KMS-11 (cell line): ENCODE data around the gene CLASRP.
"Not testable (repeated sequence)": the region's sequence is repeated elsewhere in the genome, so short reads cannot be mapped to it uniquely, and the experiment has no call there.

Experiments used
- H2AFZ ChIP-seq: fragments of 200-600 bp; sonication (generic); 2 replicates; pipeline ENCODE4 v1.6.1; 2016; ENCODE audit warnings: antibody characterized with exemption, mixed run types, low read depth
- H3K27ac ChIP-seq: fragments of 200-600 bp; sonication (generic); 2 replicates; pipeline ENCODE4 v1.6.1; 2016; ENCODE audit warnings: mild to moderate bottlenecking, mixed run types
- H3K27me3 ChIP-seq: fragments of 200-600 bp; sonication (generic); 2 replicates; pipeline ENCODE4 v1.6.1; 2017; ENCODE audit warnings: mild to moderate bottlenecking, low read depth, mixed run types, moderate library complexity; ENCODE audit not compliant: insufficient read depth
- H3K36me3 ChIP-seq: fragments of 200-600 bp; sonication (generic); 2 replicates; pipeline ENCODE4 v1.6.1; 2017; ENCODE audit warnings: mild to moderate bottlenecking, mixed run types; ENCODE audit not compliant: insufficient read depth
- H3K4me1 ChIP-seq: fragments of 200-600 bp; sonication (generic); 2 replicates; pipeline ENCODE4 v1.6.1; 2016; ENCODE audit warnings: mild to moderate bottlenecking, low read depth, mixed run types; ENCODE audit not compliant: poor library complexity, severe bottlenecking
- H3K4me2 ChIP-seq: fragments of 200-600 bp; sonication (generic); 2 replicates; pipeline ENCODE4 v1.7.0; 2016; ENCODE audit warnings: mild to moderate bottlenecking, mixed run types
- H3K4me3 ChIP-seq: fragments of 200-600 bp; sonication (generic); IDR thresholded peaks from 2 replicates; pipeline ENCODE4 v1.6.1; 2017; ENCODE audit warnings: low read depth, low read length, mixed read lengths; ENCODE audit not compliant: insufficient read depth
- H3K79me2 ChIP-seq: fragments of 200-600 bp; sonication (generic); 2 replicates; pipeline ENCODE4 v1.6.1; 2016; ENCODE audit warnings: low read depth, mixed run types; ENCODE audit not compliant: insufficient read depth
- H3K9ac ChIP-seq: fragments of 200-600 bp; sonication (generic); 2 replicates; pipeline ENCODE4 v1.6.1; 2016; ENCODE audit warnings: mild to moderate bottlenecking, mixed run types
- H4K20me1 ChIP-seq: fragments of 200-600 bp; sonication (generic); 2 replicates; pipeline ENCODE4 v1.6.1; 2016; ENCODE audit warnings: mild to moderate bottlenecking, mixed run types; ENCODE audit not compliant: insufficient read depth
- TF ChIP-seq, protein P1 (sequence below): fragments of 200-600 bp; sonication (generic); conservative IDR thresholded peaks from 2 replicates; pipeline ENCODE4 v1.6.1; 2017; ENCODE audit warnings: low read depth, mild to moderate bottlenecking, antibody characterized with exemption, low read length, moderate library complexity, mixed read lengths

CLASRP gene

GRCh38 chr19:44992336-44993163 lies 46.3 kb upstream of the CLASRP start:
- TF ChIP-seq, protein P1, sequence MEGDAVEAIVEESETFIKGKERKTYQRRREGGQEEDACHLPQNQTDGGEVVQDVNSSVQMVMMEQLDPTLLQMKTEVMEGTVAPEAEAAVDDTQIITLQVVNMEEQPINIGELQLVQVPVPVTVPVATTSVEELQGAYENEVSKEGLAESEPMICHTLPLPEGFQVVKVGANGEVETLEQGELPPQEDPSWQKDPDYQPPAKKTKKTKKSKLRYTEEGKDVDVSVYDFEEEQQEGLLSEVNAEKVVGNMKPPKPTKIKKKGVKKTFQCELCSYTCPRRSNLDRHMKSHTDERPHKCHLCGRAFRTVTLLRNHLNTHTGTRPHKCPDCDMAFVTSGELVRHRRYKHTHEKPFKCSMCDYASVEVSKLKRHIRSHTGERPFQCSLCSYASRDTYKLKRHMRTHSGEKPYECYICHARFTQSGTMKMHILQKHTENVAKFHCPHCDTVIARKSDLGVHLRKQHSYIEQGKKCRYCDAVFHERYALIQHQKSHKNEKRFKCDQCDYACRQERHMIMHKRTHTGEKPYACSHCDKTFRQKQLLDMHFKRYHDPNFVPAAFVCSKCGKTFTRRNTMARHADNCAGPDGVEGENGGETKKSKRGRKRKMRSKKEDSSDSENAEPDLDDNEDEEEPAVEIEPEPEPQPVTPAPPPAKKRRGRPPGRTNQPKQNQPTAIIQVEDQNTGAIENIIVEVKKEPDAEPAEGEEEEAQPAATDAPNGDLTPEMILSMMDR: no peak
- Histone ChIP-seq H3K4me1 (peaks cover 39% of the 10 kb centered on the region), H3K27ac (no peak overlapping the region), H3K4me3 (no peak overlapping the region), H3K79me2 (no peaks in the 10 kb centered on the region), H3K27me3 (no peaks in the 10 kb centered on the region), H3K9ac (no peak overlapping the region), H3K36me3 (no peaks in the 10 kb centered on the region), H2AFZ (no peak overlapping the region), H4K20me1 (no peaks in the 10 kb centered on the region), H3K4me2 (no peak overlapping the region)

DNA sequence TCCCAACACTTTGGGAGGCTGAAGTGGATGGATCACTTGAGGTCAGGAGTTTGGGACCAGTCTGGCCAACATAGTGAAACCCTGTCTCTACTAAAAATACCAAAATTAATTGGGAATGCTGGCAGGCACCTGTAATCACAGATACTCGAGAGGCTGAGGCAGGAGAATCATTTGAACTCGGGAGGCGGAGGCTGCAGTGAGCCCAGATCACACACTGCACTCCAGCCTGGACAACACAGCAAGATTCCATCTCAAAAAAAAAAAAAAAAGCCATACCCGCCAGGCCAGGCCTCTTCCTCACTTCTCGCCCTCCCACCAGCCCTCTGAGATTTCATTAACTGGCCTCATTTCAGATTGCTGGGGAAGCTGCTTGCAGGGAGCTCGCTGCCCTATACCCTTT lies 45.3 kb upstream of the CLASRP start:
- H3K4me3 ChIP-seq: no peak overlapping the region
- H4K20me1 ChIP-seq: no peaks in the 10 kb centered on the region
- H3K9ac ChIP-seq: no peak overlapping the region
- H3K4me2 ChIP-seq: no peak overlapping the region
- H3K79me2 ChIP-seq: no peaks in the 10 kb centered on the region
- no peak overlapping the region for H2AFZ ChIP-seq
- no peak overlapping the region for H3K27ac ChIP-seq
- H3K4me1 ChIP-seq: peaks cover 39% of the 10 kb centered on the region
- no peaks in the 10 kb centered on the region for H3K36me3 ChIP-seq
- H3K27me3 ChIP-seq: no peaks in the 10 kb centered on the region
- TF ChIP-seq, protein P1: no peak

DNA sequence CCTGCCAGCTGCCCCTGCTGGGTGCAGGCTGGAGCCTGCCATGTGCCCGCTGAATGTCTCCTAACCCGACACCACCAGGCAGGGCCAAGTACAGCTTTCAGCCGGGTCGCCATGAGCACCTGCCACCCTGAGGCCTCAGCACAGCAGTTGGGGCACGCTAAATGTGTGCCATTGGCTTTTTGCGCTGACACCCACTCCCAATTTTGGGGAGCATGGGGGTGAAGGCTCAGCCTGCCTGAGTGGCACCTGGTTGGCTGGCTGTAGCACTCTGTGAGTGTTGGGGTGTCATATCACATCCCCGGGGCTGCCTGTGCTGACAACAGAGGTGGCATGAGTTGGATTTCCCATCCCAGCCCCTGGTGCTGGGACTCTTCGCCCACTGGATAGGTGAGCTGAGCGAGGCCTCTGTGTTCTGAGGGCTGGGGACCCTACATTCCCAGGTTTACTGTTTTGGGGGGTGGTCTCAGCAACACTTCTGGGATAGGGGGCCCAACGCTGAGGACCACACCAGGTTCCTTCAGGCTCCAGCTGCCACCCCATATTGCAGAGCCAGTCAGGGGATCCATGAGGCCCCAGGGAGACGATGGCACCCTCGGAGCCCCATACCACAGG lies 44.8 kb upstream of the CLASRP start:
- H3K79me2 ChIP-seq: no peaks in the 10 kb centered on the region
- TF ChIP-seq, protein P1: no peak
- no peak overlapping the region for H3K27ac ChIP-seq
- H3K9ac ChIP-seq: no peak overlapping the region
- no peaks in the 10 kb centered on the region for H3K27me3 ChIP-seq
- no peaks in the 10 kb centered on the region for H4K20me1 ChIP-seq
- H3K4me2 ChIP-seq: no peak overlapping the region
- no peak overlapping the region for H3K4me3 ChIP-seq
- H3K4me1 ChIP-seq: peaks cover 35% of the 10 kb centered on the region
- no peaks in the 10 kb centered on the region for H3K36me3 ChIP-seq
- H2AFZ ChIP-seq: no peak overlapping the region

DNA sequence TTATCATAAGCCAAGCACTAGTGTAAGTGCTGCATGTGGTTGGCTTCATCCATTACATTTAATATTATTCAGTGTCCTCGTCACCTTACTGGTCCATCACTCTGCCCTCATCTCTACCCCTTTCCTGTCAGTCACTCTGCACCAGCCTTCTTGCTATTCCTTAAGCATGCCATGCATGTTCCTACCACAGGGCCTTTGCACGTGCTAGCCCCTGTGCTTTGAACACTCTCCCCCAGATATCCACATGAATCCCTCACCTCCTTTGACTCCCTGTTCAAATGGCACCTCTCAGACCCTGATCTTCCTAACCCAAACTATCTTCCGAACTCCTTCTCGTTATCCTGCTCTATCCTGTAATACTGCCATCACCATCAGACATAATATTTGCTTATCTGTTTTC lies 40.8 kb upstream of the CLASRP start:
- Histone ChIP-seq H3K79me2 (peaks cover 8% of the 10 kb centered on the region; the same call in 1 of the 2 replicates), H3K4me3 (no peak overlapping the region), H2AFZ (no peak overlapping the region), H4K20me1 (no peaks in the 10 kb centered on the region), H3K4me2 (no peak overlapping the region), H3K36me3 (no peaks in the 10 kb centered on the region), H3K9ac (no peak overlapping the region), H3K4me1 (peaks cover 42% of the 10 kb centered on the region), H3K27me3 (no peaks in the 10 kb centered on the region), H3K27ac (no peak overlapping the region)
- TF ChIP-seq, protein P1: no peak

DNA sequence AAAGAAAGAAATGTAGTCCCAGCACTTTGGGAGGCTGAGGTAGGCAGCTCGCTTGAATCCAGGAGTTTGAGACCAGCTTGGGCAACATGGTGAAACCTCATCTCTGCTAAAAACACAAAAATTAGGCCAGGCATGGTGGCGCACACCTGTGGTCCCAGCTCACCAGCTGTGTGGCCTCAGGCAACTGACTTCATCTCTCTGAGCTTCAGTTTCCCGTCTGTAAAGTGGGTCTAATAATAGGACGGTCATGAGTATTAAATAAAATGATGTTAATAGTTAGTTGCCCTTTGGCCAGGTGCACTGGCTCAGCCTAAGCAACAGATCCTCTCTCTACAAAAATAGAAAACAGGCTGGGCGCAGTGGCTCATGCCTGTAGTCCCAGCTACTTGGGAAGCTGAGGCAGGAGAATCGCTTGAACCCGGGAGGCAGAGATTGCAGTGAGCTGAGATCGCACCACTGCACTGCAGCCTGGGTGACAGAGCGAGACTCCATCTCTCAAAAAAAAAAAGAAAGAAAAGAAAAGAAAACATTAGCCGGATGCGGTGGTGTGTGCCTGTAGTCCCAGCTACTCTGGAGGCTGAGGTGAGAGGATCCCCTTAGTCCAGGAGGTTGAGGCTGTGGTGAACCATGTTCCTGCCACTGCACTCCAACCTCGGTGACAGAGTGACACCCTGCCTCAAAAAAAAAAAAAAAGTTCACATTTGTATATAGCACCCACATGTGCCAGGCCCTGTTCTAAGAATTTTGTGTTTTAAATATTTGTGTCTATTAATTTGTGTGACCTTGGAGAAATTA lies 39.5 kb upstream of the CLASRP start:
- H4K20me1 ChIP-seq, H2AFZ ChIP-seq, H3K4me3 ChIP-seq, H3K36me3 ChIP-seq, H3K4me2 ChIP-seq, H3K9ac ChIP-seq, H3K79me2 ChIP-seq, H3K27me3 ChIP-seq, H3K27ac ChIP-seq: not testable (repeated sequence)
- peaks cover 42% of the 10 kb centered on the region for H3K4me1 ChIP-seq

DNA sequence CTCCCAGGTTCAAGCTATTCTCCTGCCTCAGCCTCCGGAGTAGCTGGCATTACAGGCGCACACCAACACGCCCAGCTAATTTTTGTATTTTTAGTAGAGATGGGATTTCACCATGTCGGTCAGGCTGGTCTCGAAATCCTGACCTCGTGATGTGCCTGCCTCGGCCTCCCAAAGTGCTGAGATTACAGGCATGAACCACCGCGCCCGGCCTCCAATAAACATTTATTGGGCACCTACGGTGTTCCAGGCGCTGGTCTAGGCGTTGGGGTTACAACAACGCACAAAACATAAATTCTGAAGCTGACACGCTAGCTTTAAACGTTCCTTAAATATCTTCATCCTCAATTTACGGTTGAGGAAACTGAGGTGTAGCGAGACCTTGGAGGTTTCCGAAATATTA lies 38.2 kb upstream of the CLASRP start:
- not testable (repeated sequence) for H4K20me1 ChIP-seq, H3K27me3 ChIP-seq, H3K79me2 ChIP-seq, H3K9ac ChIP-seq, H3K27ac ChIP-seq, H3K36me3 ChIP-seq, H3K4me3 ChIP-seq
- H3K4me2 ChIP-seq: peak overlapping the region; percentile 75
- peak overlapping the region; percentile 86; the same call in 1 of the 2 replicates for H2AFZ ChIP-seq
- peaks cover 42% of the 10 kb centered on the region for H3K4me1 ChIP-seq
